Heart left ventricle (tissue), 16 donors: ENCODE measurements around the gene CEP192. TPM values are rescaled to one million over a fixed set of nuclear protein-coding genes. Genes with fewer than 3 reads are reported as not detected.

ENCODE experiments used
- ATAC-seq, 4 donors: fragments of 200-7000 bp; cut with Tn5 transposase; one replicate each; pipeline ENCODE4 v1.9.1; 2020 to 2022; ENCODE audit warnings: moderate library complexity in 4 of 4, mild to moderate bottlenecking in 3 of 4, moderate number of reproducible peaks in 1 of 4
- DNase-seq, 5 donors: peaks; one replicate each; pipeline ENCODE4 v3.0.0-alpha.2; 2020
- H3K27ac ChIP-seq, 12 donors: fragments of 200-600 bp; sonication (generic) in 4 of 12; one replicate each; pipeline versions ENCODE4 v1.5.0 to v1.8.0; 2016 to 2022; ENCODE audit warnings: mild to moderate bottlenecking in 2 of 12
- H3K27me3 ChIP-seq, 9 donors: fragments of 200-600 bp; sonication (generic) in 2 of 9; one replicate each; pipeline versions ENCODE4 v1.5.1 to v1.8.0; 2016 to 2022; ENCODE audit warnings: mild to moderate bottlenecking in 3 of 9
- H3K36me3 ChIP-seq, 9 donors: fragments of 200-600 bp; sonication (generic) in 2 of 9; one replicate each; pipeline versions ENCODE4 v1.5.0 to v1.8.0; 2018 to 2022; ENCODE audit warnings: mild to moderate bottlenecking in 2 of 9
- H3K4me1 ChIP-seq, 12 donors: fragments of 200-600 bp; sonication (generic) in 4 of 12; one replicate each; pipeline versions ENCODE4 v1.5.0 to v1.8.0; 2016 to 2022; ENCODE audit warnings: mild to moderate bottlenecking in 3 of 12
- H3K4me3 ChIP-seq, 12 donors: fragments of 200-600 bp; sonication (generic) in 4 of 12; one replicate each; pipeline versions ENCODE4 v1.5.0 to v1.8.0; 2017 to 2022; ENCODE audit warnings: mild to moderate bottlenecking in 9 of 12, moderate library complexity in 4 of 12
- H3K9me3 ChIP-seq, 12 donors: fragments of 200-600 bp; sonication (generic) in 4 of 12; one replicate each; pipeline versions ENCODE4 v1.5.0 to v1.8.0; 2016 to 2022; ENCODE audit warnings: mild to moderate bottlenecking in 1 of 12
- CTCF ChIP-seq, 12 donors: fragments of 200-600 bp; sonication (generic) in 4 of 12; IDR thresholded peaks; one replicate each; pipeline versions ENCODE4 v1.5.0 to v1.8.0; 2018 to 2022; ENCODE audit warnings: antibody characterized with exemption in 12 of 12, mild to moderate bottlenecking in 5 of 12
- POLR2A ChIP-seq, 2 donors: fragments of 450-650 bp; IDR thresholded peaks; one replicate each; pipeline ENCODE4 v1.6.1; 2017; ENCODE audit warnings: antibody characterized with exemption in 2 of 2, mild to moderate bottlenecking in 2 of 2, moderate library complexity in 2 of 2
- WGBS, 4 donors: extraction: QIAGEN DNeasy Blood & Tissue Kit in 2 of 4; methylation state at CpG; one replicate each; pipeline versions ENCODE4 v1.1.5 to v1.1.7; 2013 to 2018; 5-methylcytosine and 5-hydroxymethylcytosine counted together
- intact Hi-C, 10 donors: fragments of 100-400 bp; cut with DNase I; formaldehyde crosslinking; loops; one replicate each; pipeline versions ENCODE4 v1.11.1 to v1.14.2; 2022
- polyA plus RNA-seq, 2 donors: library from polyadenylated mRNA; stranded (reverse); fragments of 200-250 nt; gene quantifications; one replicate each; pipeline ENCODE4 v1.2.3, GENCODE V29; 2013
- total RNA-seq, 9 donors: library from RNA; depleted of rRNA in 2 of 9; stranded (reverse); fragments of >200 nt in 2 of 9; fragmentation: NEBNext Ultra II Directional in 3 of 9; extraction: Animal tissue kit (Norgen Biotek cat#: 25700) in 3 of 9; gene quantifications; one replicate each; pipeline versions ENCODE4 v1.1.0 to v1.2.4, GENCODE V29; 2016 to 2023
- donor health status: ischemic (EF 13 %, LVEDD 7.1; RV severe dilation, severe dysfunction).
- donor health status: healthy with polysubstance abuse.
- donor health status: DM: no; HTN: yes; CAD: no.
- donor health status: DM: no; HTN: no; CAD: no.
- donor health status: ischemic (EF 25% LVEDD 6.9; RV normal size, moderate dysfunction).
- donor health status: ischemic (EF 25% LVEDD 5.7; RV mildly dilated, moderate dysfunction).
- donor health status: healthy.
- donor health status: DM: yes; HTN: yes; CAD: no.
- donor health status: ischemic (EF 35%, LVEDD 5.7; RV mildly dilated, moderate dysfunction).
- donor health status: nonischemic (EF 11% LVEDD 7.7; RV severe dilation, severe dysfunction).
- donor health status: DM: yes; HTN: yes; CAD: no.
- donor health status: PGD.
- donor health status: ischemic (EF 29% LVEDD 5.4; RV normal size, mild dysfunction).
- donor health status: nonischemic (EF 23%, LVEDD 6.1; RV moderate dilation, normal function).

The CEP192 gene
- total and polyA plus RNA-seq, 11 donors: 5.5 to 36.3 (median 24.1) TPM

GRCh38 chr18:13105059-13105458, 113.9 kb downstream of the CEP192 start:
- no peak for ATAC-seq
- H3K27ac ChIP-seq: no peak overlapping the region
- H3K9me3 ChIP-seq: no peaks in the 10 kb centered on the region
- H3K4me3 ChIP-seq: no peak overlapping the region
- no peak for DNase-seq
- H3K27me3 ChIP-seq: no peaks in the 10 kb centered on the region
- peaks cover 2 to 94% (median 90%) of the 10 kb centered on the region in 9 donors for H3K36me3 ChIP-seq
- intact Hi-C loops: loop anchor here in 3 of 10 donors (10.0 kb wide), 2 partner anchors 100 to 520 kb away; no protein-coding TSS in a partner anchor
- TF ChIP-seq CTCF (IDR thresholded peaks at IDR 0.05) (no peak), POLR2A (IDR thresholded peaks at IDR 0.05) (no peak)
- 89 to 96% (median 91%) methylated on average over 4 of the region's 4 CpGs for WGBS, 4 donors
- H3K4me1 ChIP-seq: peaks cover 0 to 11% (median 0%) of the 10 kb centered on the region in 12 donors

DNA sequence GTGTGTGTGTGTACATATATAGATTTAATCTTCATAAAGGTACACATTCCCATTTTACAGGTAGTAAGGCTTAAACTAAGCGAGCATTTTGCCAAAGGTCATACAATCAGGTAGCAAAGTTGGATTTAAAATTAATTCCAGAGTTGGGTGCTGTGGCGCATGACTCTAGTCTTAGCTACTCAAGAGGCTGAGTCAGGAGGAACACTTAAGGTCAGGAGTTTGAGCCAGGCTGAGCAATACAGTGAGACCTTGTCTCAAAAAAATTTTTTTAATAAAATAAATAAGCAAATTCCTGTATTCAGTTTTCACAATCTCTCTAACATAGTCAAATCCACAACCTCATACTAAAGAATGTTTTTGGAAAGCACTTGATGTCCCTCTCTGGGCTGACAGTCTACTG, 115.9 kb downstream of the CEP192 start:
- Histone ChIP-seq H3K27ac (no peak overlapping the region), H3K4me1 (peaks cover 0 to 9% (median 0%) of the 10 kb centered on the region in 12 donors), H3K27me3 (no peaks in the 10 kb centered on the region), H3K9me3 (no peaks in the 10 kb centered on the region), H3K4me3 (no peak overlapping the region), H3K36me3 (peaks cover 2 to 77% (median 70%) of the 10 kb centered on the region in 9 donors)
- intact Hi-C loops: loop anchor here in 3 of 10 donors (10.0 kb wide), 2 partner anchors 102 to 518 kb away; no protein-coding TSS in a partner anchor
- TF ChIP-seq CTCF (IDR thresholded peaks at IDR 0.05) (no peak), POLR2A (IDR thresholded peaks at IDR 0.05) (no peak)
- 96 to 98% (median 97%) methylated on average over 2 of the region's 2 CpGs for WGBS, 4 donors
- ATAC-seq (no peak), DNase-seq (no peak)

DNA sequence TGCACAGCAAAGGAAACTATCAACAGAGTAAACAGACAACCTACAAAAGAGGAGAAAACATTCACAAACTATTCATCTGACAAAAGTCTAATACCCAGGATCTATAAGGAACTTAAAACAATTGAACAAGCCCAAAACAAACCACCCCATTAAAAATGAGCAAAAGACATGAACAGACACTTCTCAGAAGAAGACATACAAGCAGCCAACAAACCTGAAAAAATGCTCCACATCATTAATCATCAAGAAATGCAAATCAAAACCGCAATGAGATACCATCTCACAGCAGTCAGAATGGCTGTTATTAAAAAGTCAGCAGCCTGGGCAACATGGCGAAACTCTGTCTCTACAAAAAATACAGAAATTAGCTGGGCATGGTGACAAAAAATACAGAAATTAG, 117.2 kb downstream of the CEP192 start:
- TF ChIP-seq POLR2A (IDR thresholded peaks at IDR 0.05) (no peak), CTCF (IDR thresholded peaks at IDR 0.05) (no peak)
- H3K36me3 ChIP-seq: peaks cover 0 to 68% (median 59%) of the 10 kb centered on the region in 9 donors
- H3K27me3 ChIP-seq: no peaks in the 10 kb centered on the region
- H3K4me3 ChIP-seq: no peak overlapping the region
- 50 to 98% (median 89%) methylated on average over 2 of the region's 2 CpGs for WGBS, 4 donors
- H3K9me3 ChIP-seq: no peaks in the 10 kb centered on the region
- H3K4me1 ChIP-seq: peaks cover 0 to 19% (median 0%) of the 10 kb centered on the region in 12 donors
- no peak for DNase-seq
- ATAC-seq: no peak
- no peak overlapping the region for H3K27ac ChIP-seq
- intact Hi-C loops: loop anchor here in 3 of 10 donors (10.0 kb wide), 2 partner anchors 104 to 516 kb away; no protein-coding TSS in a partner anchor

GRCh38 chr18:13110559-13110958, 119.4 kb downstream of the CEP192 start:
- H3K27ac ChIP-seq: peak overlapping the region in 7 of 12 donors; percentile 16 to 46 (median 36)
- H3K36me3 ChIP-seq: peaks cover 0 to 67% (median 58%) of the 10 kb centered on the region in 9 donors
- no peak for TF ChIP-seq CTCF (IDR thresholded peaks at IDR 0.05)
- no peak for TF ChIP-seq POLR2A (IDR thresholded peaks at IDR 0.05)
- H3K27me3 ChIP-seq: no peaks in the 10 kb centered on the region
- H3K9me3 ChIP-seq: no peaks in the 10 kb centered on the region
- DNase-seq: peak in 1 of 5 donors; percentile 36
- intact Hi-C loops: loop anchor here in 5 of 10 donors (5.0 to 10.0 kb wide), 5 partner anchors 54 to 694 kb away; no protein-coding TSS in a partner anchor
- peaks cover 0 to 20% (median 0%) of the 10 kb centered on the region in 12 donors for H3K4me1 ChIP-seq
- 41 to 69% (median 54%) methylated on average over 3 of the region's 3 CpGs for WGBS, 4 donors
- H3K4me3 ChIP-seq: no peak overlapping the region
- peak in 3 of 4 donors; percentile 14 to 28 (median 25) for ATAC-seq
